ENCODE results near the gene BEST1. TPM values are rescaled to one million over a fixed set of nuclear protein-coding genes. Genes with fewer than 3 reads are reported as not detected.

The BEST1 gene
- total and polyA plus RNA-seq, 2 of the 13 experiments (the other 11 are each of a cell fraction or from before 2014, with no cell fraction given), result 0.09 to 0.65 TPM

DNA sequence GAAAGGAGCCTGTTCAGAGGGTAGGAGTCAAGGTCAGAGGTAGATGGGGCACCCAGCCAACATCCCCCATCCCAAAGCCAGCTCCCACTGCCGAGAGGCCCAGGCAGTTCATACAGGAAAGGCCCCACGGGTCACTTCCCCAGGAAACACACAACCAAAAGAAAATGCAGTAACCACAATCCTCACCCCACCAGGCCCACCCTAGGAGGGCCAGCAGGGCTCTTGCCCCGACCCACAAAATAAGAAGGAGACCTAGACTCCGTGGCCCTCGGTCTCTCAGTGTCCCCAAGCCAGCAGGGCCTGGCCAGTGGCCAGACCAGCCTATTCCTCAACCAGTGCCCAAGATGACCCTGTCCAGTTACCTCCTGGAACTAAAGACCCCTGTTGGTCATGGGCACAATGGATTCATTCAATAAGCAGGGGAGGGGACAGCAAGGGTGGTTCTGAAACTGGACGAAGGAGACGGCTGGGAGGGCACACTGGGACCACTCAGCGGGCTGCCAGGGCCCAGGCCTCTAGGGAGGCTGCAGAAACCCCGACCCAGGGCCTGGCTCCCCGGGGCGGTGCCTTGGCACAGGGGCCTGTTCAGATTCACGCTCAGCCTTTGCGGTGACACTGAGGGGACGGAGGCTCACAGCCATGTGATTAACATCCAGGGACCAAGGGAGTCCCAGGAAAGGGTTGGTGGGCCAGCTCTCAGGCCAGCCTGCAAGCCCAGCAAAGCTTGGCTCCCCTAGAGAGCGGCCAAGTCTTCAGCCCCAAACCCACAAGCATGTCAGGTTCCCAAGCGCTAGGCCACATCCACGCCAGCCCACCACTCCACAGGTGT is 38.2 kb upstream of the BEST1 start:
- no peaks in the 10 kb centered on the region for H4K20me1 ChIP-seq (ENCODE audit: insufficient read depth, low read length)
- WGBS (ENCODE audit: low lambda C conversion rate), result 48% methylated on average over 7 of the region's 17 CpGs
- in situ Hi-C loops (cut with HindIII; ENCODE audit: extremely low pct_ligation_motif_present, low pct_unique_long_range_greater_than_20kb) (no loop called here), intact Hi-C loops (cut with micrococcal nuclease; ENCODE audit: unreplicated experiment) (no loop called here)
- ChIA-PET POLR2A (interaction anchor here (1.0 kb wide), 1 partner anchor 11 kb away, joined by 8 read pairs; no protein-coding TSS in a partner anchor), CTCF (ENCODE audit: low intra/inter-chr PET ratio, low total read pairs) (interaction anchor here (0.9 kb wide), 1 partner anchor 13 kb away, joined by 4 read pairs; no protein-coding TSS in a partner anchor)
- H3K4me2 ChIP-seq (ENCODE audit: low read depth, low read length), result no peak overlapping the region
- no peaks in the 10 kb centered on the region for H3K36me3 ChIP-seq (replicated peaks in 1 of 2; ENCODE audit: control insufficient read depth in 1 of 2, insufficient read depth in 2 of 2, low read length in 2 of 2)
- ATAC-seq (no peak), DNase-seq (ENCODE audit: low spot score) (no peak), FAIRE-seq (no peak)
- H3K9ac ChIP-seq (ENCODE audit: insufficient read depth, low read depth, low read length), result no peak overlapping the region
- H2AFZ ChIP-seq (ENCODE audit: low read length), result no peak overlapping the region
- peaks cover 28% of the 10 kb centered on the region for H3K4me1 ChIP-seq (ENCODE audit: insufficient read depth, low read length)
- no peaks in the 10 kb centered on the region for H3K79me2 ChIP-seq (ENCODE audit: insufficient read depth, low read length)
- H3K9me3 ChIP-seq (ENCODE audit: low read length), result no peaks in the 10 kb centered on the region
- BruUV-seq (replicated peaks), result no TSS peak
- no peak overlapping the region for H3K27ac ChIP-seq (ENCODE audit: extremely low read length, insufficient read depth, low read length)
- no peak for TF ChIP-seq ZNF382 (CRISPR knock-in tag; IDR thresholded peaks at IDR 0.05; ENCODE audit: borderline replicate concordance)
- peaks cover 5 to 14% of the 10 kb centered on the region in 2 experiments; a peak in 3 of 5 replicates for H3K27me3 ChIP-seq (ENCODE audit: control insufficient read depth in 1 of 2, insufficient read depth in 2 of 2, low read length in 2 of 2)
- H3K4me3 ChIP-seq (replicated peaks in 1 of 3; ENCODE audit: insufficient read depth in 1 of 3, low read depth in 2 of 3, low read length in 3 of 3), result no peak overlapping the region

DNA sequence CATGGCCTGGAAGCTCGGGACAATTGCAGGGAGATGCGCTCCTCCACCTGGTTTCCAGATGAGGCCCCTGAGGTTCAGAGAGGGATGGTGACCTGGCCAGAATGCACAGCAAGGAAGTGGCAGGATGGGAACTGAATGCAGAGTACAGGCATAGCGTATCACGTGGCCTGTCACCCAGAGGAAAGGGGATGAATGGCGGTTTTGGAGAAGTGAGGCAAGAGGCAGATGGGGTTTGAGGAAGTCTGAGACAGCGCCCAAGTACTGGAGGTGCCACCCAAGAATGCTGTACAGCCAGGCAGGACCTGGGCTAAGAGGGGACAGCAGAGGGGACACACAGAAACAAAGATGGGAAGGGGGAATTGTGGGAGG is 37.6 kb upstream of the BEST1 start:
- no peak overlapping the region for H3K27ac ChIP-seq (ENCODE audit: extremely low read length, insufficient read depth, low read length)
- 51% methylated on average over 6 of the region's 6 CpGs for WGBS (ENCODE audit: low lambda C conversion rate)
- H3K27me3 ChIP-seq (ENCODE audit: control insufficient read depth in 1 of 2, insufficient read depth in 2 of 2, low read length in 2 of 2), result peaks cover 6 to 14% of the 10 kb centered on the region in 2 experiments; a peak in 4 of 5 replicates
- peaks cover 28% of the 10 kb centered on the region for H3K4me1 ChIP-seq (ENCODE audit: insufficient read depth, low read length)
- H3K4me3 ChIP-seq (replicated peaks in 1 of 3; ENCODE audit: insufficient read depth in 1 of 3, low read depth in 2 of 3, low read length in 3 of 3), result no peak overlapping the region
- in situ Hi-C loops (cut with HindIII; ENCODE audit: extremely low pct_ligation_motif_present, low pct_unique_long_range_greater_than_20kb), result no loop called here
- CTCF ChIA-PET (ENCODE audit: low intra/inter-chr PET ratio, low total read pairs), result no interaction called here
- H3K9ac ChIP-seq (ENCODE audit: insufficient read depth, low read depth, low read length), result no peak overlapping the region
- FAIRE-seq (no peak), ATAC-seq (no peak), DNase-seq (ENCODE audit: low spot score) (no peak)
- no TSS peak for BruUV-seq (replicated peaks)
- POLR2A ChIA-PET, result no interaction called here
- no peak overlapping the region for H3K4me2 ChIP-seq (ENCODE audit: low read depth, low read length)
- H3K79me2 ChIP-seq (ENCODE audit: insufficient read depth, low read length), result no peaks in the 10 kb centered on the region
- intact Hi-C loops (cut with micrococcal nuclease; ENCODE audit: unreplicated experiment), result no loop called here
- H4K20me1 ChIP-seq (ENCODE audit: insufficient read depth, low read length), result no peaks in the 10 kb centered on the region
- TF ChIP-seq ZNF816 (CRISPR knock-in tag; IDR thresholded peaks at IDR 0.05; ENCODE audit: borderline replicate concordance) (no peak), PCBP1 (IDR thresholded peaks at IDR 0.05; ENCODE audit: borderline replicate concordance, low read depth, low read length) (no peak), ZNF768 (CRISPR knock-in tag; IDR thresholded peaks at IDR 0.05) (peak; percentile 98)
- no peaks in the 10 kb centered on the region for H3K36me3 ChIP-seq (replicated peaks in 1 of 2; ENCODE audit: control insufficient read depth in 1 of 2, insufficient read depth in 2 of 2, low read length in 2 of 2)
- no peaks in the 10 kb centered on the region for H3K9me3 ChIP-seq (ENCODE audit: low read length)
- no peak overlapping the region for H2AFZ ChIP-seq (ENCODE audit: low read length)
